Fibroblast of lung (primary cell): Measurements from ENCODE around the gene CDH1. TPM values are rescaled to one million over a fixed set of nuclear protein-coding genes. Genes with fewer than 3 reads are reported as not detected.

Source experiments
- DNase-seq, 2 donors: peaks; one replicate each; pipeline versions ENCODE4 v3.0.0 to v3.0.0-alpha.2; 2010; ENCODE audit warnings: low read depth in 2 of 2
- H2AFZ ChIP-seq: 2 replicates; pipeline ENCODE4 v1.5.1; 2012; ENCODE audit warnings: low read length, control low read depth, inconsistent platforms
- H3K27ac ChIP-seq: 2 replicates; pipeline ENCODE4 v1.5.1; 2011; ENCODE audit warnings: low read length, control low read depth; ENCODE audit not compliant: insufficient read depth
- H3K27me3 ChIP-seq: 2 replicates; pipeline ENCODE4 v1.5.1; 2011; ENCODE audit warnings: mild to moderate bottlenecking, low read length; ENCODE audit not compliant: control insufficient read depth, insufficient read depth
- H3K36me3 ChIP-seq: 2 replicates; pipeline ENCODE4 v1.5.1; 2011; ENCODE audit warnings: low read length; ENCODE audit not compliant: control insufficient read depth, insufficient read depth
- H3K4me1 ChIP-seq: 2 replicates; pipeline ENCODE4 v1.5.1; 2011; ENCODE audit warnings: low read length; ENCODE audit not compliant: control insufficient read depth, insufficient read depth; ENCODE audit errors: extremely low read depth
- H3K4me2 ChIP-seq: 2 replicates; pipeline ENCODE4 v1.5.1; 2011; ENCODE audit warnings: low read length, control low read depth; ENCODE audit not compliant: insufficient read depth; ENCODE audit errors: extremely low read depth
- H3K4me3 ChIP-seq, 4 experiments: fragments of 200-600 bp in 1 of 4; sonication (generic) in 1 of 4; replicated peaks in 1 of 4; 2 replicates each; pipeline ENCODE4 v1.5.1; 2011 to 2016; ENCODE audit warnings: low read length in 4 of 4, low read depth in 3 of 4, mild to moderate bottlenecking in 3 of 4, control low read depth in 2 of 4, inconsistent platforms in 1 of 4, mixed read lengths in 1 of 4; ENCODE audit not compliant: insufficient read depth in 1 of 4; ENCODE audit errors: control extremely low read depth in 1 of 4
- H3K79me2 ChIP-seq: 2 replicates; pipeline ENCODE4 v1.5.1; 2012; ENCODE audit warnings: mild to moderate bottlenecking, low read length, inconsistent platforms; ENCODE audit not compliant: control insufficient read depth, insufficient read depth
- H3K9ac ChIP-seq: 2 replicates; pipeline ENCODE4 v1.5.1; 2011; ENCODE audit warnings: mild to moderate bottlenecking, low read length, control low read depth; ENCODE audit not compliant: insufficient read depth
- H3K9me3 ChIP-seq: 2 replicates; pipeline ENCODE4 v1.5.1; 2012; ENCODE audit warnings: low read depth, low read length; ENCODE audit not compliant: control insufficient read depth, insufficient read depth
- H4K20me1 ChIP-seq: 2 replicates; pipeline ENCODE4 v1.5.1; 2011; ENCODE audit warnings: low read length; ENCODE audit not compliant: control insufficient read depth, insufficient read depth; ENCODE audit errors: extremely low read depth
- CTCF ChIP-seq, 2 donors: IDR thresholded peaks in 1 of 2; conservative IDR thresholded peaks in 1 of 2; 1 replicate in 1 of 2; 2 replicates in 1 of 2; pipeline ENCODE4 v1.5.1; 2011 to 2012; ENCODE audit warnings: low read length in 2 of 2, control low read depth in 1 of 2, inconsistent platforms in 1 of 2, low read depth in 1 of 2, mild to moderate bottlenecking in 1 of 2
- EZH2 ChIP-seq: IDR thresholded peaks from 2 replicates; pipeline ENCODE4 v1.5.1; 2012; ENCODE audit warnings: low read length, control low read depth, mild to moderate bottlenecking; ENCODE audit errors: missing control alignments
- polyA plus RNA-seq, 2 donors: library from polyadenylated mRNA; depleted of rRNA in 1 of 2; stranded (reverse) in 1 of 2; unstranded in 1 of 2; fragments of >200 nt; gene quantifications; 2 replicates each; pipeline ENCODE4 v1.2.1, GENCODE V29; 2011 to 2012; ENCODE audit warnings: missing spikeins in 1 of 2
- total RNA-seq: library from RNA; depleted of rRNA; stranded (reverse); fragments of >200 nt; gene quantifications from 2 replicates; pipeline ENCODE4 v1.2.1, GENCODE V29; 2014

CDH1 gene
- total and polyA plus RNA-seq, 2 donors (not counting 1 experiment from before 2014, with no cell fraction given): 0.02 TPM; not detected in 1

DNA sequence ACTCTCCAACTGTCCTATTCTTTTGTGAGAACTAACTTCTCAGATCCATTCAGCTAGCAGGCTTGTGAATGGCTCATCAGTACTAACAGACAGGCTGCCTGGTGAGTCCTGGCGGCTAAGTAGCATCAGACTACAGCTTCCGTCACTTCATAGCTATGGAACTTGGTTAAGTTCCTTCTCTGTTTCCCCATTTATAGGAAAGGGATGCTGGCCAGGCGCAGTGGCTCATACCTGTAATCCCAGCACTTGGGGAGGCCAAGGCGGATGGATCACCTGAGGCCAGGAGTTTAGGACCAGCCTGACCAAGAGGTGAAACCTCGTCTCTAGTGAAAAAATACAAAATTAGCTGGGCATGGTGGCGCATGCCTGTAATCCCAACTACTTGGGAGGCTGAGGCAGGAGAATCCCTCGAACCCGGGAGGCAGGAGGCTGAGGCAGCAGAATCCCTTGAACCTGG, 56.3 kb downstream of the CDH1 start:
- Histone ChIP-seq H3K27ac (no peak overlapping the region), H4K20me1 (no peaks in the 10 kb centered on the region), H3K79me2 (no peaks in the 10 kb centered on the region), H3K4me1 (no peaks in the 10 kb centered on the region), H3K4me3 (no peak overlapping the region), H3K9ac (no peak overlapping the region), H3K36me3 (no peaks in the 10 kb centered on the region), H3K4me2 (no peak overlapping the region), H3K9me3 (no peaks in the 10 kb centered on the region), H2AFZ (no peak overlapping the region), H3K27me3 (no peaks in the 10 kb centered on the region)
- no peak for TF ChIP-seq CTCF (conservative IDR thresholded peaks at IDR 0.05 in 1 of 2, IDR thresholded peaks at IDR 0.05 in 1 of 2; ENCODE audit: low read depth in 1 of 2, low read length in 2 of 2)
- TF ChIP-seq EZH2: no peak
- peak in 1 of 2 donors; percentile 53 for DNase-seq

GRCh38 chr16:68798398-68798797, 61.3 kb downstream of the CDH1 start:
- Histone ChIP-seq H4K20me1 (no peaks in the 10 kb centered on the region), H3K4me2 (no peak overlapping the region), H3K79me2 (no peaks in the 10 kb centered on the region), H3K9me3 (no peaks in the 10 kb centered on the region), H3K27me3 (no peaks in the 10 kb centered on the region), H3K9ac (no peak overlapping the region), H2AFZ (no peak overlapping the region), H3K36me3 (no peaks in the 10 kb centered on the region), H3K27ac (no peak overlapping the region), H3K4me3 (no peak overlapping the region), H3K4me1 (no peaks in the 10 kb centered on the region)
- TF ChIP-seq EZH2 (no peak), CTCF (conservative IDR thresholded peaks at IDR 0.05 in 1 of 2, IDR thresholded peaks at IDR 0.05 in 1 of 2; ENCODE audit: low read depth in 1 of 2, low read length in 2 of 2) (no peak)
- DNase-seq: no peak

DNA sequence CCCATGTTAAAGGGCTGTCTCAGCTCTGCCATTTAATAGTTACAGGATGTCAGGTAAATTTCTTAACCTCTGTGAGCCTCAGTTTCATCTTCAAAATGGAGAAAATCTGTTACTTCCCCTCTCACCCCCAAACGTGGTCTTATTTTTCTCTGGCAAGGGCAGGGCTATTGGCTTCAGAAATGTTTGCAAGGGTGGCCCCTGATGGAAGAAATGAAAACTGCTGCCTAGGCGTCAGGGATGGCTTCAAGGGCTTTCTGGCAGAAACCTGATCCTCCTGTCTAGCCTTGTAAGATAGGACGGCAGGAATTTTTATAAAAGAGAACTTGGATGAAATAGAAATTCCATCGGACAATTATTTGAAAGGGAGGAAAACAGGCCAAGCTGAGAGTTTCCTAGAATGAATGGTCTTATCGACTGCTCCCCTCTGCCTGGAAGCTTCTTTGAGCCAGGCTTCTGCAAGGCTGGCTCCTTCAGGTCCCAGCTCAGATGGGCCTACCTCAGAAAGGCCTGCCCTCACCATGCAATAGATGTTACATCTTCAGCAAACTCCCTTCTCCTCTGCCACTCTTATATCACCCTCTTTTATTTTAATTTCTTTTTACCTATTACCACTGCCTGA, 63.3 kb downstream of the CDH1 start:
- Histone ChIP-seq H3K9ac (no peak overlapping the region), H4K20me1 (no peaks in the 10 kb centered on the region), H3K27me3 (no peaks in the 10 kb centered on the region), H3K27ac (no peak overlapping the region), H3K9me3 (no peaks in the 10 kb centered on the region), H2AFZ (no peak overlapping the region), H3K79me2 (no peaks in the 10 kb centered on the region), H3K4me3 (no peak overlapping the region), H3K4me2 (no peak overlapping the region), H3K36me3 (no peaks in the 10 kb centered on the region), H3K4me1 (no peaks in the 10 kb centered on the region)
- TF ChIP-seq CTCF (conservative IDR thresholded peaks at IDR 0.05 in 1 of 2, IDR thresholded peaks at IDR 0.05 in 1 of 2; ENCODE audit: low read depth in 1 of 2, low read length in 2 of 2): peak; percentile 56 to 79
- TF ChIP-seq EZH2: no peak
- peak; percentile 82 to 91 for DNase-seq
